Gastroesophageal sphincter (tissue), 3 donors: ENCODE measurements around the gene CMYA5.

ENCODE experiments used
- POLR2A ChIP-seq, 2 donors: fragments of 450-650 bp; IDR thresholded peaks; one replicate each; pipeline ENCODE4 v1.6.1; 2017; ENCODE audit warnings: antibody characterized with exemption in 2 of 2, mild to moderate bottlenecking in 2 of 2, moderate library complexity in 1 of 2
- POLR2AphosphoS5 ChIP-seq: sonication (generic); formaldehyde crosslinking; IDR thresholded peaks from one replicate; pipeline ENCODE4 v1.6.1; 2017; ENCODE audit warnings: antibody characterized with exemption
- TF ChIP-seq, protein P1 (sequence below), 4 experiments: fragments of 200-600 bp in 2 of 4; fragments of 450-650 bp in 2 of 4; sonication (generic) in 1 of 4; IDR thresholded peaks; one replicate each; pipeline ENCODE4 v1.5.1; 2017 to 2019; ENCODE audit warnings: antibody characterized with exemption in 4 of 4, mild to moderate bottlenecking in 2 of 4, moderate library complexity in 2 of 4

DNA sequence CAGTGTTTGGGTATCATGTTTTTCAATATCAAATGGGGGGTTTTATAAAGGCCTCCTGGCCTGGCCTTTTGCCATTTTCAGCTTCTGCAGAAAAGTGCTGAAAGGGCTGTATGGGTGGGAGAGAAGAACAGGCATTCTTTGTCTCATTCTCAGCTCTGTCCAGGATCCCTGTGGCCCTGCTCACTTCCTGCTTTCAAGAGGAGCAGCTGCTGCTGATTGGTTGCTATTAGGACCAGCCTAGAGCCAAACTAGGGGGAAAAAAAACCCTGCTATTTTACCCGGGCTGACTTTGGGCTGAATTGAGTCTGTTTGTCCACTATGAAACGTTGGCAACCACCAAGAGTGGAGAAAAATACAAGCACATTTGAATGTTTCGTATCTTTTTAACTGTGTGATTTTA lies 117.1 kb downstream of the CMYA5 start:
- TF ChIP-seq, protein P1, sequence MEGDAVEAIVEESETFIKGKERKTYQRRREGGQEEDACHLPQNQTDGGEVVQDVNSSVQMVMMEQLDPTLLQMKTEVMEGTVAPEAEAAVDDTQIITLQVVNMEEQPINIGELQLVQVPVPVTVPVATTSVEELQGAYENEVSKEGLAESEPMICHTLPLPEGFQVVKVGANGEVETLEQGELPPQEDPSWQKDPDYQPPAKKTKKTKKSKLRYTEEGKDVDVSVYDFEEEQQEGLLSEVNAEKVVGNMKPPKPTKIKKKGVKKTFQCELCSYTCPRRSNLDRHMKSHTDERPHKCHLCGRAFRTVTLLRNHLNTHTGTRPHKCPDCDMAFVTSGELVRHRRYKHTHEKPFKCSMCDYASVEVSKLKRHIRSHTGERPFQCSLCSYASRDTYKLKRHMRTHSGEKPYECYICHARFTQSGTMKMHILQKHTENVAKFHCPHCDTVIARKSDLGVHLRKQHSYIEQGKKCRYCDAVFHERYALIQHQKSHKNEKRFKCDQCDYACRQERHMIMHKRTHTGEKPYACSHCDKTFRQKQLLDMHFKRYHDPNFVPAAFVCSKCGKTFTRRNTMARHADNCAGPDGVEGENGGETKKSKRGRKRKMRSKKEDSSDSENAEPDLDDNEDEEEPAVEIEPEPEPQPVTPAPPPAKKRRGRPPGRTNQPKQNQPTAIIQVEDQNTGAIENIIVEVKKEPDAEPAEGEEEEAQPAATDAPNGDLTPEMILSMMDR (IDR thresholded peaks at IDR 0.05): no peak
- TF ChIP-seq POLR2AphosphoS5: no peak
- TF ChIP-seq POLR2A (IDR thresholded peaks at IDR 0.05): no peak
